Measurements from ENCODE around the gene NR5A2.

The NR5A2 gene

GRCh38 chr1:200015811-200016210, 11.7 kb upstream of the NR5A2 start:
- H3K9me2 ChIP-seq (replicated peaks; ENCODE audit: low read depth, low read length): no peaks in the 10 kb centered on the region
- H3K79me2 ChIP-seq (ENCODE audit: insufficient read depth, low read length): no peaks in the 10 kb centered on the region
- no peaks in the 10 kb centered on the region for H3K4me1 ChIP-seq (ENCODE audit: insufficient read depth, low read length, poor library complexity, severe bottlenecking)
- H3K27me3 ChIP-seq (ENCODE audit: insufficient read depth, low read length, poor library complexity, severe bottlenecking): no peaks in the 10 kb centered on the region
- no peaks in the 10 kb centered on the region for H3K9me3 ChIP-seq (ENCODE audit: insufficient read depth, low read depth, low read length)
- no peaks in the 10 kb centered on the region for H3F3A ChIP-seq (ENCODE audit: low read depth)
- H3K36me3 ChIP-seq (ENCODE audit: insufficient read depth, low read length): no peaks in the 10 kb centered on the region
- TF ChIP-seq EZH2phosphoT487 (IDR thresholded peaks at IDR 0.05; ENCODE audit: borderline replicate concordance): no peak
- TF ChIP-seq CTCF (conservative IDR thresholded peaks at IDR 0.05; ENCODE audit: low read length): no peak
- H3K4me2 ChIP-seq (ENCODE audit: low read depth, low read length, poor library complexity, severe bottlenecking): no peak overlapping the region
- H4K20me1 ChIP-seq (ENCODE audit: insufficient read depth, low read length, poor library complexity, severe bottlenecking): no peaks in the 10 kb centered on the region
- no peak overlapping the region for H3K4me3 ChIP-seq (ENCODE audit: low read length, poor library complexity, severe bottlenecking)
- H2AFZ ChIP-seq (ENCODE audit: low read length): no peak overlapping the region
- H3K9ac ChIP-seq (ENCODE audit: low read depth, low read length, poor library complexity, severe bottlenecking): no peak overlapping the region

GRCh38 chr1:200021577-200022238, 5.8 kb upstream of the NR5A2 start:
- Histone ChIP-seq H3K27me3 (ENCODE audit: insufficient read depth, low read length, poor library complexity, severe bottlenecking) (no peaks in the 10 kb centered on the region), H3K9me3 (ENCODE audit: insufficient read depth, low read depth, low read length) (no peaks in the 10 kb centered on the region), H3K4me2 (ENCODE audit: low read depth, low read length, poor library complexity, severe bottlenecking) (no peak overlapping the region), H3F3A (ENCODE audit: low read depth) (no peaks in the 10 kb centered on the region), H3K9me2 (replicated peaks; ENCODE audit: low read depth, low read length) (no peaks in the 10 kb centered on the region), H3K79me2 (ENCODE audit: insufficient read depth, low read length) (no peaks in the 10 kb centered on the region), H3K4me1 (ENCODE audit: insufficient read depth, low read length, poor library complexity, severe bottlenecking) (no peaks in the 10 kb centered on the region), H3K36me3 (ENCODE audit: insufficient read depth, low read length) (no peaks in the 10 kb centered on the region), H4K20me1 (ENCODE audit: insufficient read depth, low read length, poor library complexity, severe bottlenecking) (no peaks in the 10 kb centered on the region), H3K4me3 (ENCODE audit: low read length, poor library complexity, severe bottlenecking) (no peak overlapping the region), H2AFZ (ENCODE audit: low read length) (no peak overlapping the region), H3K9ac (ENCODE audit: low read depth, low read length, poor library complexity, severe bottlenecking) (no peak overlapping the region)
- TF ChIP-seq EZH2phosphoT487 (IDR thresholded peaks at IDR 0.05; ENCODE audit: borderline replicate concordance) (no peak), CTCF (conservative IDR thresholded peaks at IDR 0.05; ENCODE audit: low read length) (no peak)

- no peaks in the 10 kb centered on the region for H3K79me2 ChIP-seq (ENCODE audit: insufficient read depth, low read length)
- H3K4me3 ChIP-seq (ENCODE audit: low read length, poor library complexity, severe bottlenecking): no peak overlapping the region
- no peak overlapping the region for H2AFZ ChIP-seq (ENCODE audit: low read length)
- H4K20me1 ChIP-seq (ENCODE audit: insufficient read depth, low read length, poor library complexity, severe bottlenecking): no peaks in the 10 kb centered on the region
- no peak overlapping the region for H3K9ac ChIP-seq (ENCODE audit: low read depth, low read length, poor library complexity, severe bottlenecking)
- no peaks in the 10 kb centered on the region for H3K36me3 ChIP-seq (ENCODE audit: insufficient read depth, low read length)
- H3K4me2 ChIP-seq (ENCODE audit: low read depth, low read length, poor library complexity, severe bottlenecking): no peak overlapping the region
- no peaks in the 10 kb centered on the region for H3K9me2 ChIP-seq (replicated peaks; ENCODE audit: low read depth, low read length)
- no peak for TF ChIP-seq EZH2phosphoT487 (IDR thresholded peaks at IDR 0.05; ENCODE audit: borderline replicate concordance)
- no peak for TF ChIP-seq CTCF (conservative IDR thresholded peaks at IDR 0.05; ENCODE audit: low read length)
- H3K27me3 ChIP-seq (ENCODE audit: insufficient read depth, low read length, poor library complexity, severe bottlenecking): no peaks in the 10 kb centered on the region
- no peaks in the 10 kb centered on the region for H3K4me1 ChIP-seq (ENCODE audit: insufficient read depth, low read length, poor library complexity, severe bottlenecking)
- H3K9me3 ChIP-seq (ENCODE audit: insufficient read depth, low read depth, low read length): no peaks in the 10 kb centered on the region
- H3F3A ChIP-seq (ENCODE audit: low read depth): no peaks in the 10 kb centered on the region
Measured at GRCh38 chr1:200022239-200022804, 5.2 kb upstream of the NR5A2 start.
